K562 (cell line): ENCODE results near the gene ARMH1. TPM values are rescaled to one million over a fixed set of nuclear protein-coding genes. Genes with fewer than 3 reads are reported as not detected.
A peak's percentile ranks its signal among the peaks of the same experiment; 100 is the strongest.

Experiments
- CEBPB ChIP-seq: fragments of 450-650 bp; IDR thresholded peaks from 2 replicates; pipeline ENCODE4 v1.6.1; 2016; ENCODE audit warnings: missing genetic modification characterization, missing compliant biosample characterization
- DDX20 ChIP-seq: fragments of 450-650 bp; IDR thresholded peaks from 2 replicates; pipeline ENCODE4 v1.6.1; 2016; ENCODE audit warnings: missing genetic modification characterization, low read depth, mild to moderate bottlenecking, missing compliant biosample characterization, moderate library complexity
- E2F5 ChIP-seq: sonication (generic); formaldehyde crosslinking; IDR thresholded peaks from 2 replicates; pipeline ENCODE4 v1.8.0; 2022; ENCODE audit warnings: mild to moderate bottlenecking, missing genetic modification reagents
- FOS ChIP-seq: IDR thresholded peaks from 3 replicates; pipeline ENCODE4 v1.6.1; 2011; ENCODE audit not compliant: insufficient read length; ENCODE audit errors: extremely low read depth
- KLF16 ChIP-seq: IDR thresholded peaks from 2 replicates; pipeline ENCODE4 v1.6.1; 2016; ENCODE audit warnings: antibody characterized with exemption
- L3MBTL2 ChIP-seq: fragments of 450-650 bp; IDR thresholded peaks from 2 replicates; pipeline ENCODE4 v1.6.1; 2016; ENCODE audit warnings: mild to moderate bottlenecking, moderate library complexity
- MBD2 ChIP-seq: sonication (generic); IDR thresholded peaks from 2 replicates; pipeline ENCODE4 v1.6.1; 2016; ENCODE audit warnings: low read depth, borderline replicate concordance
- MXI1 ChIP-seq: IDR thresholded peaks from 2 replicates; pipeline ENCODE4 v1.6.1; 2011; ENCODE audit warnings: low read depth, mild to moderate bottlenecking, improper control_type of control experiment, low read length
- MYBL2 ChIP-seq, 2 experiments: fragments of 450-650 bp in 1 of 2; sonication (generic) in 1 of 2; formaldehyde crosslinking in 1 of 2; IDR thresholded peaks; 2 replicates each; pipeline versions ENCODE4 v1.6.1 to v1.8.1; 2017 to 2022; ENCODE audit warnings: borderline replicate concordance in 1 of 2, inconsistent platforms in 1 of 2, low read depth in 1 of 2, mild to moderate bottlenecking in 1 of 2, missing genetic modification reagents in 1 of 2, moderate library complexity in 1 of 2
- NCOA2 ChIP-seq, 2 experiments: fragments of 450-650 bp; IDR thresholded peaks; 2 replicates each; pipeline ENCODE4 v1.6.1; 2018; ENCODE audit warnings: mild to moderate bottlenecking in 2 of 2, moderate library complexity in 1 of 2; ENCODE audit not compliant: partially characterized antibody in 2 of 2
- SNAPC5 ChIP-seq: fragments of 250-450 bp; sonication (Bioruptor Pico); IDR thresholded peaks from 2 replicates; pipeline ENCODE4 v1.8.0; 2021; ENCODE audit warnings: moderate library complexity, mild to moderate bottlenecking, inconsistent platforms
- SOX6 ChIP-seq: fragments of 450-650 bp; IDR thresholded peaks from 2 replicates; pipeline ENCODE4 v1.6.1; 2014; ENCODE audit warnings: mild to moderate bottlenecking
- SRSF3 ChIP-seq: fragments of 200-400 bp; formaldehyde crosslinking; IDR thresholded peaks from 2 replicates; pipeline ENCODE4 v1.6.1; 2016; ENCODE audit warnings: mild to moderate bottlenecking, low read length, moderate library complexity; ENCODE audit not compliant: insufficient read depth
- TOE1 ChIP-seq, 2 experiments: fragments of 450-650 bp in 1 of 2; sonication (generic) in 1 of 2; formaldehyde crosslinking in 1 of 2; IDR thresholded peaks; 2 replicates each; pipeline versions ENCODE4 v1.7.1 to v1.8.0; 2016 to 2022; ENCODE audit warnings: borderline replicate concordance in 2 of 2, mild to moderate bottlenecking in 2 of 2, antibody characterized with exemption in 1 of 2, inconsistent platforms in 1 of 2, low read depth in 1 of 2, missing genetic modification reagents in 1 of 2, moderate library complexity in 1 of 2
- XRCC3 ChIP-seq: fragments of 450-650 bp; IDR thresholded peaks from 2 replicates; pipeline ENCODE4 v1.6.1; 2017; ENCODE audit warnings: mild to moderate bottlenecking, moderate library complexity
- ZHX1 ChIP-seq: fragments of 150-350 bp; conservative IDR thresholded peaks from 2 replicates; pipeline ENCODE4 v1.6.1; 2014; ENCODE audit warnings: low read length
- ZNF146 ChIP-seq: IDR thresholded peaks from one replicate; pipeline ENCODE4 v1.6.1; 2018; ENCODE audit warnings: missing compliant biosample characterization; ENCODE audit not compliant: unreplicated experiment
- ZNF3 ChIP-seq: fragments of 250-450 bp; sonication (Bioruptor Pico); IDR thresholded peaks from 2 replicates; pipeline ENCODE4 v1.5.0; 2021; ENCODE audit warnings: mild to moderate bottlenecking, moderate library complexity
- ZNF311 ChIP-seq: fragments of 250-450 bp; sonication (Bioruptor Pico); IDR thresholded peaks from 2 replicates; pipeline ENCODE4 v1.4.0; 2020; ENCODE audit warnings: mild to moderate bottlenecking, moderate library complexity
- ZNF395 ChIP-seq: fragments of 200-800 bp; sonication (Bioruptor generic); IDR thresholded peaks from 2 replicates; pipeline ENCODE4 v1.6.1; 2017; ENCODE audit warnings: missing genetic modification characterization, missing compliant biosample characterization
- ZNF586 ChIP-seq: fragments of 450-650 bp; formaldehyde crosslinking; conservative IDR thresholded peaks from 2 replicates; pipeline ENCODE4 v1.4.0; 2020; ENCODE audit warnings: mild to moderate bottlenecking, moderate library complexity
- polyA plus RNA-seq, 8 experiments: library from polyadenylated mRNA; depleted of rRNA in 4 of 8; stranded (reverse) in 5 of 8; unstranded in 3 of 8; fragments of >200 nt; fragmentation: Nextera tagmentation in 2 of 8; fragmentation: Illumina TruSeq in 1 of 8; extraction: Ambion mirVana in 2 of 8; extraction: Trizol in 1 of 8; gene quantifications; 2 replicates each; pipeline versions ENCODE4 v1.2.1 to v1.2.3, GENCODE V29; 2011 to 2014; ENCODE audit warnings: inconsistent platforms in 1 of 8, missing spikeins in 1 of 8
- total RNA-seq, 7 experiments: library from RNA; depleted of rRNA in 6 of 7; stranded (reverse); fragments of >200 nt in 6 of 7; fragmentation: Illumina TruSeq in 2 of 7; extraction: Trizol in 2 of 7; gene quantifications; 2 replicates each; pipeline versions ENCODE4 v1.2.1 to v1.2.3, GENCODE V29; 2011 to 2021; ENCODE audit warnings: low replicate concordance in 1 of 7

ARMH1 gene
- total and polyA plus RNA-seq, 9 of the 15 experiments (the other 6 are each of a cell fraction or from before 2014, with no cell fraction given) = 0.41 TPM; not detected in 8

GRCh38 chr1:44721485-44722361, 47.2 kb downstream of the ARMH1 start (continued):
- peak; percentile 98 for TF ChIP-seq ZNF586 (CRISPR knock-in tag)
- peak; percentile 72 for TF ChIP-seq ZNF146
- peak; percentile 65; the same call in 1 of the 2 replicates for TF ChIP-seq DDX20 (tag)
- TF ChIP-seq MYBL2 (IDR thresholded peaks at IDR 0.05; ENCODE audit: low read depth) = peak; percentile 51
- TF ChIP-seq MYBL2 (CRISPR knock-in tag; IDR thresholded peaks at IDR 0.05; ENCODE audit: borderline replicate concordance) = no peak
- TF ChIP-seq E2F5 (CRISPR knock-in tag) = peak; percentile 99
- TF ChIP-seq FOS = no peak
- peak; percentile 80 for TF ChIP-seq KLF16
- TF ChIP-seq ZNF311 = no peak
- no peak for TF ChIP-seq XRCC3
- TF ChIP-seq MXI1 = peak; percentile 87
- peak; percentile 98 for TF ChIP-seq ZHX1
- peak; percentile 91 for TF ChIP-seq SOX6
- TF ChIP-seq ZNF395 (CRISPR knock-in tag) = peak; percentile 98
- TF ChIP-seq TOE1 (IDR thresholded peaks at IDR 0.05; ENCODE audit: borderline replicate concordance) = peak; percentile 92
- peak; percentile 99; the same call in 1 of the 2 replicates for TF ChIP-seq TOE1 (CRISPR knock-in tag; IDR thresholded peaks at IDR 0.05; ENCODE audit: borderline replicate concordance, low read depth)
- peak; percentile 99 for TF ChIP-seq ZNF3
- TF ChIP-seq CEBPB (tag) = no peak
- TF ChIP-seq NCOA2 (IDR thresholded peaks at IDR 0.05; ENCODE audit: partially characterized antibody in 2 of 2) = no peak
- TF ChIP-seq SRSF3 = no peak
- TF ChIP-seq MBD2 = peak; percentile 99
- peak; percentile 100 for TF ChIP-seq SNAPC5 (CRISPR knock-in tag)
- peak; percentile 95 for TF ChIP-seq L3MBTL2
